WERI-Rb-1 (cell line): ENCODE results near the gene OR52E8.

Experiments
- DNase-seq: peaks from one replicate; pipeline ENCODE4 v3.0.0-alpha.2; 2020
- H3K27ac ChIP-seq: fragments of 250-450 bp; sonication (Bioruptor Pico); 2 replicates; pipeline ENCODE4 v1.5.1; 2020; ENCODE audit warnings: mild to moderate bottlenecking, moderate library complexity
- H3K27me3 ChIP-seq: fragments of 250-450 bp; sonication (Bioruptor Pico); 2 replicates; pipeline ENCODE4 v1.5.1; 2021; ENCODE audit warnings: mild to moderate bottlenecking, low read depth, moderate library complexity; ENCODE audit not compliant: insufficient read depth, severe bottlenecking
- H3K36me3 ChIP-seq: fragments of 250-450 bp; sonication (Bioruptor Pico); 2 replicates; pipeline ENCODE4 v1.5.1; 2020; ENCODE audit warnings: mild to moderate bottlenecking, moderate library complexity
- H3K4me3 ChIP-seq: 2 replicates; pipeline ENCODE4 v1.5.1; 2011; ENCODE audit warnings: low read depth, mild to moderate bottlenecking, control low read depth, low read length
- H3K9me3 ChIP-seq: fragments of 250-450 bp; sonication (Bioruptor Pico); 2 replicates; pipeline ENCODE4 v1.5.1; 2021; ENCODE audit warnings: mild to moderate bottlenecking, moderate library complexity; ENCODE audit not compliant: severe bottlenecking
- CTCF ChIP-seq: IDR thresholded peaks from 2 replicates; pipeline ENCODE4 v1.5.1; 2011; ENCODE audit warnings: low read depth, mild to moderate bottlenecking, control low read depth, inconsistent platforms, low read length

OR52E8 gene

GRCh38 chr11:5846701-5847100 lies 10.8 kb downstream of the OR52E8 start:
- no peak for TF ChIP-seq CTCF
- no peaks in the 10 kb centered on the region for H3K36me3 ChIP-seq
- H3K9me3 ChIP-seq: no peaks in the 10 kb centered on the region
- no peak overlapping the region for H3K27ac ChIP-seq
- DNase-seq: no peak
- H3K27me3 ChIP-seq: peaks cover 24% of the 10 kb centered on the region
- H3K4me3 ChIP-seq: no peak overlapping the region

- H3K27me3 ChIP-seq: peaks cover 30% of the 10 kb centered on the region
- H3K27ac ChIP-seq: no peak within 1 kb of the TSS
- no peak for DNase-seq
- no peak within 1 kb of the TSS for H3K4me3 ChIP-seq
- no peaks in the 10 kb centered on the region for H3K36me3 ChIP-seq
- TF ChIP-seq CTCF: no peak
- H3K9me3 ChIP-seq: no peaks in the 10 kb centered on the region
Observed at GRCh38 chr11:5841797-5842196, 15.7 kb downstream of the OR52E8 start, which contains the start of gene OR52E6. Gene OR52E6, minus strand, starts transcription at chr11:5841897. Its CDS starts 0 bp downstream, at chr11:5841897.

- H3K36me3 ChIP-seq: no peaks in the 10 kb centered on the region
- TF ChIP-seq CTCF: no peak
- H3K27me3 ChIP-seq: peaks cover 19% of the 10 kb centered on the region
- H3K27ac ChIP-seq: no peak overlapping the region
- DNase-seq: no peak
- H3K4me3 ChIP-seq: no peak overlapping the region
- no peaks in the 10 kb centered on the region for H3K9me3 ChIP-seq
Observed at GRCh38 chr11:5837695-5838094, 19.8 kb downstream of the OR52E8 start.

- H3K36me3 ChIP-seq: no peaks in the 10 kb centered on the region
- no peaks in the 10 kb centered on the region for H3K9me3 ChIP-seq
- H3K4me3 ChIP-seq: no peak overlapping the region
- TF ChIP-seq CTCF: no peak
- no peak overlapping the region for H3K27ac ChIP-seq
- H3K27me3 ChIP-seq: peaks cover 34% of the 10 kb centered on the region
- DNase-seq: no peak
Observed at GRCh38 chr11:5833446-5833845, 24.0 kb downstream of the OR52E8 start.

GRCh38 chr11:5831196-5831829 lies 26.2 kb downstream of the OR52E8 start:
- H3K27me3 ChIP-seq: peaks cover 31% of the 10 kb centered on the region
- H3K36me3 ChIP-seq: no peaks in the 10 kb centered on the region
- TF ChIP-seq CTCF: no peak
- H3K4me3 ChIP-seq: no peak overlapping the region
- no peaks in the 10 kb centered on the region for H3K9me3 ChIP-seq
- DNase-seq: no peak
- no peak overlapping the region for H3K27ac ChIP-seq
